B cell (primary cell): Measurements from ENCODE around the gene BMF. TPM values are rescaled to one million over a fixed set of nuclear protein-coding genes. Genes with fewer than 3 reads are reported as not detected.
A peak's percentile ranks its signal among the peaks of the same experiment; 100 is the strongest.

Experiments used
- ATAC-seq: fragments of 200-7000 bp; cut with Tn5 transposase; one replicate; pipeline ENCODE4 v1.10.0; 2021; ENCODE audit warnings: low read depth, mild to moderate bottlenecking, moderate number of reproducible peaks, moderate library complexity
- CTCF ChIA-PET: fragments of 350-600 bp; sonication (Branson Sonifier 250); formaldehyde crosslinking; loops from one replicate; lab custom pipeline; 2021; ENCODE audit warnings: antibody characterized with exemption, inconsistent platforms; lab: Charles Lee
- POLR2A ChIA-PET: fragments of 350-600 bp; sonication (Branson Sonifier 250); formaldehyde crosslinking; loops from one replicate; lab custom pipeline; 2021; ENCODE audit warnings: antibody characterized with exemption; lab: Charles Lee
- DNase-seq: peaks from one replicate; pipeline ENCODE4 v3.0.0; 2013
- H2AFZ ChIP-seq: 2 replicates; pipeline ENCODE4 v1.6.1; 2012; ENCODE audit warnings: mild to moderate bottlenecking, low read depth, low read length; ENCODE audit not compliant: insufficient read depth, poor library complexity, severe bottlenecking
- H3K27ac ChIP-seq, 2 donors: 1 replicate in 1 of 2; 2 replicates in 1 of 2; pipeline ENCODE4 v1.5.1; 2012 to 2013; ENCODE audit warnings: low read length in 2 of 2, mild to moderate bottlenecking in 2 of 2, moderate library complexity in 1 of 2
- H3K27me3 ChIP-seq, 4 experiments: fragments of 200-600 bp in 1 of 4; sonication (generic) in 1 of 4; replicated peaks in 1 of 4; 1 replicate in 2 of 4; 2 replicates in 2 of 4; pipeline versions ENCODE4 v1.6.1 to v1.7.0; 2013 to 2016; ENCODE audit warnings: low read length in 3 of 4, mild to moderate bottlenecking in 2 of 4, mixed read lengths in 1 of 4, moderate library complexity in 1 of 4; ENCODE audit not compliant: insufficient read depth in 4 of 4, control insufficient read depth in 3 of 4; ENCODE audit errors: control extremely low read depth in 1 of 4
- H3K36me3 ChIP-seq, 2 experiments: replicated peaks in 1 of 2; 1 replicate in 1 of 2; 2 replicates in 1 of 2; pipeline versions ENCODE4 v1.6.1 to v1.7.1; 2013; ENCODE audit warnings: low read length in 1 of 2; ENCODE audit not compliant: insufficient read depth in 2 of 2, control insufficient read depth in 1 of 2; ENCODE audit errors: control extremely low read depth in 1 of 2, extremely low read depth in 1 of 2
- H3K4me1 ChIP-seq, 2 donors: fragments of 200-600 bp in 1 of 2; sonication (generic) in 1 of 2; 1 replicate in 1 of 2; 2 replicates in 1 of 2; pipeline versions ENCODE4 v1.5.1 to v1.6.1; 2013 to 2017; ENCODE audit warnings: low read length in 2 of 2; ENCODE audit not compliant: control insufficient read depth in 2 of 2, insufficient read depth in 2 of 2
- H3K4me2 ChIP-seq: replicated peaks from 2 replicates; pipeline ENCODE3; 2012; ENCODE audit warnings: mild to moderate bottlenecking, low read depth, low read length; ENCODE audit not compliant: poor library complexity, severe bottlenecking
- H3K4me3 ChIP-seq, 5 experiments: fragments of 200-600 bp in 1 of 5; sonication (generic) in 1 of 5; 1 replicate in 3 of 5; 2 replicates in 2 of 5; pipeline versions ENCODE4 v1.5.1 to v1.7.0; 2011 to 2016; ENCODE audit warnings: low read length in 4 of 5, mild to moderate bottlenecking in 4 of 5, low read depth in 2 of 5, control low read depth in 1 of 5, moderate library complexity in 1 of 5; ENCODE audit not compliant: insufficient read depth in 1 of 5; ENCODE audit errors: control extremely low read depth in 1 of 5, extremely low read depth in 1 of 5
- H3K79me2 ChIP-seq: fragments of 200-600 bp; sonication (generic); one replicate; pipeline ENCODE4 v1.6.0; 2016; ENCODE audit warnings: low read length; ENCODE audit not compliant: control insufficient read depth, insufficient read depth
- H3K9ac ChIP-seq: fragments of 200-600 bp; sonication (generic); 2 replicates; pipeline ENCODE4 v1.6.1; 2017; ENCODE audit warnings: mild to moderate bottlenecking, low read length, moderate library complexity
- H3K9me3 ChIP-seq, 3 donors: one replicate each; pipeline versions ENCODE4 v1.6.1 to v1.7.1; 2013; ENCODE audit warnings: low read length in 2 of 3; ENCODE audit not compliant: control insufficient read depth in 2 of 3, insufficient read depth in 1 of 3; ENCODE audit errors: control extremely low read depth in 1 of 3
- H4K20me1 ChIP-seq: 2 replicates; pipeline ENCODE4 v1.6.0; 2012; ENCODE audit warnings: mild to moderate bottlenecking, low read length; ENCODE audit not compliant: insufficient read depth, control insufficient read depth, poor library complexity, severe bottlenecking
- H3K27ac Mint-ChIP-seq: one replicate; pipeline ENCODE4 v1.8.0; 2021; ENCODE audit warnings: mixed read lengths
- H3K27me3 Mint-ChIP-seq: one replicate; pipeline ENCODE4 v1.8.0; 2021; ENCODE audit warnings: mixed read lengths
- H3K4me1 Mint-ChIP-seq: one replicate; pipeline ENCODE4 v1.8.0; 2021; ENCODE audit warnings: mixed read lengths
- H3K4me3 Mint-ChIP-seq: one replicate; pipeline ENCODE4 v1.8.0; 2021; ENCODE audit warnings: mixed read lengths
- H3K9me3 Mint-ChIP-seq: one replicate; pipeline ENCODE4 v1.8.0; 2022; ENCODE audit warnings: mixed read lengths; ENCODE audit not compliant: insufficient read depth
- CTCF ChIP-seq: fragments of 200-600 bp; IDR thresholded peaks from one replicate; pipeline ENCODE4 v1.8.0; 2022; ENCODE audit warnings: antibody characterized with exemption, mild to moderate bottlenecking
- EZH2 ChIP-seq: IDR thresholded peaks from 2 replicates; pipeline ENCODE4 v1.6.1; 2012; ENCODE audit warnings: borderline replicate concordance, low read depth, mild to moderate bottlenecking, moderate library complexity, low read length; ENCODE audit not compliant: insufficient read depth, poor library complexity, severe bottlenecking
- WGBS: methylation state at CpG from one replicate; pipeline ENCODE4 v1.1.5; 2013; ENCODE audit warnings: missing lambda C conversion rate; ENCODE audit not compliant: insufficient coverage; 5-methylcytosine and 5-hydroxymethylcytosine counted together
- intact Hi-C: fragments of 100-400 bp; cut with micrococcal nuclease; formaldehyde crosslinking; loops from one replicate; pipeline ENCODE4 v1.10.0; 2022
- polyA plus RNA-seq: library from polyadenylated mRNA; depleted of rRNA; stranded (reverse); fragments of >200 nt; gene quantifications from 2 replicates; pipeline ENCODE4 v1.2.3, GENCODE V29; 2012
- total RNA-seq, 2 donors: library from RNA; stranded (reverse); fragments of 120-200 nt in 1 of 2; gene quantifications; 1 replicate in 1 of 2; 2 replicates in 1 of 2; pipeline versions ENCODE4 v1.2.3 to v1.2.4, GENCODE V29; 2013 to 2022

Gene BMF
- total and polyA plus RNA-seq, 2 donors (not counting 1 experiment from before 2014, with no cell fraction given), result 43.2 to 343 TPM

GRCh38 chr15:40040293-40040635 lies 68.4 kb downstream of the BMF start:
- Mint-ChIP-seq H3K27ac (peak overlapping the region; percentile 75), H3K9me3 (no peaks in the 10 kb centered on the region), H3K4me1 (peaks cover 42% of the 10 kb centered on the region), H3K27me3 (no peaks in the 10 kb centered on the region), H3K4me3 (peak overlapping the region; percentile 78)
- ChIA-PET CTCF (interaction anchor here (0.7 to 17.9 kb wide), 8 partner anchors 42 to 297 kb away, joined by 3 to 934 read pairs (median 4); partner anchors contain the start of gene BMF), POLR2A (interaction anchor here (0.5 to 3.9 kb wide), 5 partner anchors 66 to 258 kb away, joined by 3 to 37 read pairs (median 5); partner anchors contain the start of genes BMF and FSIP1)
- peak overlapping the region; percentile 70 for H3K4me2 ChIP-seq
- intact Hi-C loops, result no loop called here
- H2AFZ ChIP-seq, result no peak overlapping the region
- H3K27ac ChIP-seq, result peak overlapping the region in 1 of 2 donors; percentile 95
- peaks cover 45% of the 10 kb centered on the region for H3K79me2 ChIP-seq
- ATAC-seq (no peak), DNase-seq (no peak)
- peaks cover 0 to 17% of the 10 kb centered on the region in 2 experiments for H3K36me3 ChIP-seq
- 79% methylated on average over 6 of the region's 6 CpGs for WGBS
- no peaks in the 10 kb centered on the region for H3K27me3 ChIP-seq
- peaks cover 23 to 33% of the 10 kb centered on the region in 2 donors for H3K4me1 ChIP-seq
- H3K4me3 ChIP-seq, result peak overlapping the region in 1 of 5 experiments; percentile 6
- no peak overlapping the region for H3K9ac ChIP-seq
- H4K20me1 ChIP-seq, result no peaks in the 10 kb centered on the region
- H3K9me3 ChIP-seq, result no peaks in the 10 kb centered on the region
- TF ChIP-seq CTCF, result no peak
- TF ChIP-seq EZH2, result no peak
